HG03108 (cell line): ENCODE results near the gene BAIAP2.

Experiments used
- ATAC-seq: cut with Tn5 transposase; IDR thresholded peaks from one replicate; pipeline ENCODE4 v1.9.1; 2021; ENCODE audit warnings: moderate library complexity; ENCODE audit not compliant: unreplicated experiment

The BAIAP2 gene, protein sequence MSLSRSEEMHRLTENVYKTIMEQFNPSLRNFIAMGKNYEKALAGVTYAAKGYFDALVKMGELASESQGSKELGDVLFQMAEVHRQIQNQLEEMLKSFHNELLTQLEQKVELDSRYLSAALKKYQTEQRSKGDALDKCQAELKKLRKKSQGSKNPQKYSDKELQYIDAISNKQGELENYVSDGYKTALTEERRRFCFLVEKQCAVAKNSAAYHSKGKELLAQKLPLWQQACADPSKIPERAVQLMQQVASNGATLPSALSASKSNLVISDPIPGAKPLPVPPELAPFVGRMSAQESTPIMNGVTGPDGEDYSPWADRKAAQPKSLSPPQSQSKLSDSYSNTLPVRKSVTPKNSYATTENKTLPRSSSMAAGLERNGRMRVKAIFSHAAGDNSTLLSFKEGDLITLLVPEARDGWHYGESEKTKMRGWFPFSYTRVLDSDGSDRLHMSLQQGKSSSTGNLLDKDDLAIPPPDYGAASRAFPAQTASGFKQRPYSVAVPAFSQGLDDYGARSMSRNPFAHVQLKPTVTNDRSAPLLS

DNA sequence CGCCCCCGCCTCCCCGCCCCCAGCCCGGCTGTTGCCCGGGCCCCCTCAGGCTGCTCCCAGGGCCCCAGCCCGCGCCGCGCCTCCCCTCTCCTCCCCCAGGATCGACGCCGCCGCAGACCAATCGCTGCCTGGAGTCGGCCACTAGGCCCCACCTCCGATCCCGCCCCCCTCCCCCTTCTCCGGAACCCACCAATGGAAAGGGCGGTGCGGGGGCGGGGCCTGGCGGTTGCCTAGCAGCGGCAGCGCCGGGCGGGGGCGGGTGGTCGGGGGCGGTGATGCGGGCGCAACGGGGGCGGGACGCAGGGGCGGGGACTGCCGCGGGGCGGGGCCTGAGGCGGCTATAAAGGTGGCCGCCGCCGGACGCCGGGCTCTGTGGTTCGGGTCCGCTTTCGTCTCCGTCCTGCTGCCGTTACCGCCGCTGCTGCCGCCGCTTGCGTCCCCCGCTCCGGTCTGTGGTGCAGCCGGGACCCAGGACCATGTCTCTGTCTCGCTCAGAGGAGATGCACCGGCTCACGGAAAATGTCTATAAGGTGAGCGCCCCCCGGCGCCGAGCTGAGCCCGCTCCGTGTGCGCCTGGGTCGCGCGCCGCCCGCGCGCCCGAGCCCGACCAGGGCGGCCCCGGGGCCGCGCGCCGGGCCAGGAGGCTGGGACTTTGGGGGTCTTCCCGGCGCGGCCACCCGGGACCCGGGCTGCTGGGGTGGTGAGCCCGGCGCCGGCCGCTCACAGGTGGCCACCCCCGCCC is at the start of gene BAIAP2:
TSS of gene BAIAP2 (plus strand) at position 373 of the 742 bp plus-strand sequence. CDS start at position 477, 104 bp downstream.
- ATAC-seq: peak; percentile 53

DNA sequence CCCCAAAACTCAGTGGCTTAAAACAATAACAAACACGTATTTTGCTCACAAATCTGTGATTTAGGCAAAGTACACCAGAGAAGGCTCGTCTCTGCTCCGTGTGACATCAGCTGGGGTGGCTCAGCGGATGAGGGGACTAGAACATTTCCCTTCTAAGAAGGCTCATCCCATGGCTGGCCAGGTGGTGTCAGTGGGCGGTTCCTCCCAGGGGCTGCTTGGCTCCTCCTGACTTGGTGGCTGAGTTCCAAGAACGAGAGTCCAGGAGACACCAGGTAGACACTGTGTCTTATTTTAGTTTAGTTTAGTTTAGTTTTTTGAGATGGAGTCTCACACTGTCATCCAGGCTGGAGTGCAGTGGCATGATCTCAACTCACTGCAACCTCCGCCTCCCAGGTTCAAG is 48.9 kb upstream of the BAIAP2 start:
- ATAC-seq: no peak

DNA sequence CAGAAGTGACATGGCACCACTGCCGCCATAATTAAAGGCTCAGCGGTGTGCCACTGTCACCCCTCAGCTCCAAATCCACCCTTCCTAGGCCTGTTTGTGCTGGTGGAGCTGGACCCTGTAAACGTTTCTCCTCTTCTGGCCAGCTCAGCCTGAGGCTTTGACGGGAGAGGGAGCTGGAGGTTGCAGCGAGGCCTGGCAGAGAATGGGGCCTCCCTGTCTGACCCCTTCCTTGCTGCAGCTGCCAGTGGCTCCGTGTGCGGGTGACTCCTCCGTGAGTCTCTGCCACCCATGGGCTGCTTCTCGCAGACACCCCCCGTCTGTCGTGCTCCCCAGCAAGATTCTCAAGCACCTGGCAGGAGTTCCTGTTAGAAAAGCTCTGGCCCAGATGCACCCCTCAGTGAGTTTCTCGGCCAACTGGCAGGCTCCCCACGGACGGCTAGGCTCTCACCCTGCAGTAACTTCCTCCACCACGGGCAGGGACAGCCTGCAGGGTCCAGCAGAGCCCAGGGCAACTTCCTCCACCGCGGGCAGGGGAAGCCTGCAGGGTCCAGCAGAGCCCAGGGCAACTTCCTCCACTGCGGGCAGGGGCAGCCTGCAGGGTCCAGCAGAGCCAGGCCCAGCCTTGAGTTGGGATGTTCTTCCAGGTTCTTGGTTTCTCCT is 48.0 kb upstream of the BAIAP2 start:
- no peak for ATAC-seq

DNA sequence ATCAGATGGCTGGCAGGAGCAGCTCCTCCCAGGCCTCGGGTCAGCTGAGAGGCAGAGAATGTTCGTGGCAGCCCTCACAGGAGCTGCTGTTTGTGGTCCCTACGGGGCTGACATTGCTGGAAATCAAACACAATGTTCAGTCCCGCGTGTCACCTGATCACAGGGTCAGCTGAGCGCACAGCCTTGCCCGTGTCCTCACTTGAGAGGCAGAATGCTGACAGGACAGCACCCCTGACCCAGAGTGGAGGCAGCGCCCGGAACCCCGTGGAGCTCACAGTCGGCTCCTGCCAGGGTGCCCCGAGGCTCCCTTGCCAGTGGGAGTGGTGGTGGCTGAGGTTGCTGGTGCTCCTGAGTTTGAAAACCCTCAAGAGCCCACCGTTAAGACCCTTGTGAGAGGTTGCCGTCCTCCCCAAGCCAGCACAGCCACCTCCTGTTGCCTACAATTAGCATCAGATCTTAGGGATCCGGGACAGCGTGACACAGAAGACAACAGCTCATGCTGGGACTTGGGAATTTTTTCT is 47.0 kb upstream of the BAIAP2 start:
- ATAC-seq: no peak

DNA sequence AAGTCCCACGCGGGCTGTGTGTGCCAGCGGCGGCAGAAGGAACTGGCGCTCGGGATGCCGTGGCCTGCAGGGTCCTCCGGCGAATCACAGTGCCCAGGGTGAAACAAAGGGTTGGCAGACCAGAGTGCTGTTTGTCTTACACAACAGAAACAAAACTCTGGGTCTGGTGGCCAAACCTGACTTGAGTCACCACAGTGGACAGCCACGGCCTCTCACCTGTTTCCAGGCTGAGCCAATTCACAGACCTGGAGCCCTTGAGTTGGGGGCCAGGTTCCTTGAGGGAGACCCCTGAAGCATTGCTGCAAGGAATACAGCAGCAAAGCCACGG is 45.4 kb upstream of the BAIAP2 start:
- no peak for ATAC-seq

DNA sequence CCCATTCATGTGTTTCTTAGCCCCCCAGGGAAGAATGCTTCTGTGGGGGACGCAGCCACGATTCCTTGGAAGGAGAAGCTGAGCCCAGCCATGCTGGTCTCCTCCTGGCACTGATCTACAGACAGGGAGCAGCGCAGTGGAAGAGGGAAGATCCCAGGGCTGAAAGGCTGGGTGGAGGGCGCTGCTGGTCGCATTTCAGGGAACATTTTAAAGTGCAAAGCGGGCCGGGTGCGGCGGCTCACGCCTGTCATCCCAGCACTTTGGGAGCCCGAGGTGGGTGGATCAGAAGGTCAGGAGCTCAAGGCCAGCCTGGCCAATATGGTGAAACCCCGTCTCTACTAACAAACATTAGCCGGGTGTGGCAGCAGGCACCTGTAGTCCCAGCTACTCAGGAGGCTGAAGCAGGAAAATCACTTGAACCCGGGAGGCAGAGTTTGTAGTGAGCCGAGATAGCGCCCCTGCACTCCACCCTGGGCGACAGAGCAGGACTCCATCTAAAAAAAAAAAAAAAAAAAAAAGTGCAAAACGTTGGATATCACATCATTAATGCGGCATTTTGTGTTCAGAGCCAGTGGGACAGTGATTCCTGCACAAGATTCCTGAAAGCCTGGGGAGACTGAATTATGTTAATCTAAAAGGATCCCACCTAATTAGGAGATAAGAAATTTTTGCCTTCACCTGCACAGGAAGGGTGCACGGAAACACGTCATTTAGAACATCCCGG is 43.9 kb upstream of the BAIAP2 start:
- no peak for ATAC-seq

DNA sequence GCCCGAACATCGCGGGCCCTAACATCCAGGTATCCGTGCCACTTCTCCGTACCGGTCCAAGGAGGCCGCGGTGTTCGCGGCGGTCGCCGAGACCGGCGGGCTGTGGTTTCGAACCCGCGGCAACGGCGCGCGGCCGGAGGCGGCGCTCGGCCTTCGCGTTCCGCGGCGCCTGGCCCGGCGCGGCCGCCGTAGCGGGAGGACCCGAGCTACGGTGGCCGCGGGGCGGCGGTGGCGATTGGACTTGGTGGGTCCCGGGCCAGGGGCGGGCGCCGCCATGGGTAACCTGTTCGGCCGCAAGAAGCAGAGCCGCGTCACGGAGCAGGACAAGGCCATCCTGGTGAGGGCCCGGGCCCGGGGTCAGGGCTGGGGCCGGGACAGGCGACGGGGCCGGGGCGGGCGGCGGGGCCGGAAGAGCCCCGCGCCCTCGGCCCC is 43.3 kb upstream of the BAIAP2 start, which contains the start of gene CHMP6:
TSS of gene CHMP6 (plus strand) at position 197 of the 432 bp plus-strand sequence. CDS start at position 275, 78 bp downstream.
- ATAC-seq: no peak

DNA sequence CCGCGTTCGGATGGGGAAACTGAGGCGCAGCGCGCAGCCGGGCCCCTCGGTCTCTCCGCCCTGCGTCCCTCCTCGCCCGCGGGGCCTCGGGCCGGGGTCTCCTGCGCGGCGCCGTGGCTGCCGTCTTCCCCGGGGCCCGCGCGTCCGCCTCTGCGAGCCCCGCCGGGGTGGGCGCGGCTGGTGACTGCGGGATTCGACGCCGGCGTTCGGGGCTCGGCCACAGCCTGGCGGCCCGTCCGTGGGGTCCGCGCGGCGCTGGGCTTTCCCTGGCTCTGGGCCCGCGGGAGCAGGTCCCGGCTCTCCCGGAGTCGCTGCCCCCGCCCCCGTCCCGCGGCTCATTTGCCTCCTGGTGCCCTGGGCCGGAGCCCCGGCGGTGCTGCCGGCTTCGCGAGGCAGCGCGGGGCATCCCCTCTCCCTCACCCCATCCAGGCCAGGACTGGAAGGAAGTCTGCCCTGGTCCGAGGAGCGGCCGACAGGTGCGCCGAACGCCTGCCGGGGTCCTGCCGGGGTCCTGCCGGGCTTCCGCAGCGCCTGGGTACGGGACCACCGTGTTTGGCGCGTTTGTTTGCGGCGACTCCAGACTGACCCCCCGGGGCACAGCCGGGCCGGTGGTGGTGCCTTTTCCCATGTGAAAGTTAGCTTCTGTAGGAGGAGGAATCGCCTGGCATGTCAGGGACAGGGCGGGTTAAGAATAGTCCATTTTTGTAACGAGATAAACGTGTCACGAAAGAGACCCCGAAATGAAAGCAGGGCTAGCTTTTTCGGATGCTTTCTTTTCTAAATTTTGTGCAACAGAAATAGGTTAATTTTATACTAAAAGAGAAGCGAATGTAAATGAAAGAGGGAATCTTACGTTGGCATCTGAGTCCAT is 42.6 kb upstream of the BAIAP2 start:
- ATAC-seq: no peak

DNA sequence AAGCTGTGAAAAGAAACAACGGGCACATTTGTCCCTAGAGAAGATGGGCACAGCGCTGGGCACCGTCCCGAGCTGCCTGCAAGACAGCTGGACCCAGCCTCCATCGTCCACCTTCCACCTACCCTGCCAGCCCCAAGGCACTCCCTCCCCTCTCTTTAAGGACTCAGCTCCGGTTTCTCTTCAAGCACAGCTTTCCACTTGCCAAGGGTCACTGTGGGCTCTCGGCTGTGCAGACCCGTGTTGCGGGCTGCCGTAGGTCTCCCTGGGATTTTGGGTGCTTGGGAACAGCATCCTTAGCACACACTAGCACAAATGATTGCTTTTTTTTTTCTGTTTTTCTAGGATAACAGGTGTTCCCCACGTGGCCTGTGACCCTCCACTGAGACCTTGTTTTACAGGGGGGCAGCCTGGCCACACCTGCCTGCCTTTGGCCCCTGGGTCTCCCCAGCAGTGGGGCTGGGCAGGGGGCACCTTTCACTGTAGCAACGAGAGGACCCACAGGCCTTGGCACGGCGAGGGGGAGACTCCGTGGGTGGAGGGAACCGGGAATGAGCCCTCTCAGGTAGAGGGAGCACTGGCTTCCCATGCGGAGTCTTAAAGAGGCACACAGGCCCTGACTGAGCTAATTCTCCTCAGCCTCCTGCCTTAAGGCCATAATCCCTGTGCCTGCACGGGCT is 41.9 kb upstream of the BAIAP2 start:
- ATAC-seq: no peak

DNA sequence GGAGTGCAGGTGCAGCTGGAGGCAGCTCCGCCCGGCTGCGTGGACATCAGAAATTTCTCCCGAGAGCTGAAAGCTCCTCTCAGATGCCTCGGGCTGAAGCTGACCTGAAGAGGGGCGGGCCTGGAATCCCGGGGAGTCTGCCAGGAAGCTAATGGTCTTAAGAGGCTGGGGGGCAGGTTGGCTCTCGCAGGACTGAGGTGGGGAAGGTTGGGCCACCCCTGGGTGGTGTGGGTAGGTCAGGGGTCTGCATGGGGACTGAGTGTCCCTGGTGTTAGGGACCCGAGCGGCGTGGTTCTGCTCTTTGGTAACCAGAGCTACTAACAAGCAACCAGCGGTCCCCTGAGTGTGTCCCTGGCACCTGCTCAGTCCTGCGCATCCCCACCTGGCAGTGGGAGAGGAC is 39.8 kb upstream of the BAIAP2 start:
- ATAC-seq: no peak

DNA sequence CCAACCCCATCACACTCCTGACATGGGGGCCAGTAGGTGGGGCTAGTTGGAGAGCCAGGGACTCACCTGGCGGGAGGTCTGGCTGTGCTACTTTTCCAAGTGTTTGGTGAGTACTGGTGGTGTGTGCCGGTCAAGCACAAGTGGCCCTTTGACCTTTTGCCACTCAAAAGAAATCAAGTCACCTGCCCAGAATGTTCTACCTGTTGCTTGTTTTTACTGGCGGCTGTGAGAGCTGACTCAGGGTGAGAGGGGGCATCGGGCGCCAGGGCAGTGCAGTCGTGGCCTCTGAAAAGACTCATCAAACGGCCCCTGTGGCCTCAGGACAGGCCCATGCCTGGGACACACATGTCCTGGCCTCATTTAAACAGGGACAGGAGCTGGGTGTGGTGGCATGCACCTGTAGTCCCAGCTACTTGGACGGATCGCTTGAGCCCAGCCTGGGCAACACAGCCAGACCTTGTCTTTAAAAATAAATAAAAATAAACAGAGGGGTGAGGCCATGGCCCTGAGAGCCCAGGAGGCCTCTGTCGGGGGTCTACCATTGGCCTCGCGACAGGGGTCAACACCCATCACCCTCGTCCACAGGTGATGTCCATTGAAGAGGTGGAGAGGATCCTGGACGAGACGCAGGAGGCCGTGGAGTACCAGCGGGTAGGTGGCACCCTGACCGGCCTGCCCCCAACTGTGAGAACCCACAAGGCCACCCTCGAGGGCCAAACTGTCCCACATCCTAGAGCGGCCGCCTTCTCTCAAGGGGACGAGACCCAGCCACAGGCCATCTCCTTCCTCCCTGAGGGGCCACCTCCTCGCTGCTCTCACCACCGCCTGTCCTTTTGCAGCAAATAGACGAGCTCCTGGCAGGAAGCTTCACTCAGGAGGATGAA is 38.3 kb upstream of the BAIAP2 start:
- ATAC-seq: no peak

DNA sequence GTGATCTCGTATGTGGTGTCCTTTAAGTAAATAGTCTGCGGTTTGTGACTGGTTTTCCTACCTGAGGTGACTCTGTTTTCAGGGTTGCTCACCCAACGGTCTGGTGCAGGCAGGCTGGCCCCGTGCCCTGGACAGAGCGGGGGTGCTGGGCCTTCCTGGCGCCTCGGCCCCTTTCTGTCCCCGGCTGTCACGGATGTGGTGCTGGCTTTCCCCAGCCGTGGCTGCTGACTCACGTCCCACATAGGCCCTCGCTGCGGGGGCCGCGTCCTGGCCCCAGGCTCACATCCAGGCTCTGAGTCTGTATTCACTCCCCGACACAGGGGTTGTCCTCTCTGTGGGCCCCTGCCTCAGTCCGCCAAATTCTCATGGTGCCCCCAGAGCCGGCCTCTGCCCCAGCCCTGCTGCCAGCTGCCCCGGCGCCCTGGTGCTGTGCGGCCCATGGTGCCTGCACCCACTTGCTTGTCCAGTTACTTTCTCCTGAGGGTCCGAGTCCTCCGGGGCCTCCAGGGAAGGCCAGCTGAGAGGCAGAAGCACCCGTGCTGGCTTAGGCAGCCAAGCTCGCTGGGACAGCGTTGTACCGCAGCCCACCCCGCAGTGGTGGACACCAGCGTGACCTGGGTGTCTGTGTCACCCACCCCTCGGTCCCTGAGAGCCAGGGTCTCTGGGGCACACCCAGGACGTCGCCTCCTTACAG is 37.4 kb upstream of the BAIAP2 start:
- ATAC-seq: no peak

DNA sequence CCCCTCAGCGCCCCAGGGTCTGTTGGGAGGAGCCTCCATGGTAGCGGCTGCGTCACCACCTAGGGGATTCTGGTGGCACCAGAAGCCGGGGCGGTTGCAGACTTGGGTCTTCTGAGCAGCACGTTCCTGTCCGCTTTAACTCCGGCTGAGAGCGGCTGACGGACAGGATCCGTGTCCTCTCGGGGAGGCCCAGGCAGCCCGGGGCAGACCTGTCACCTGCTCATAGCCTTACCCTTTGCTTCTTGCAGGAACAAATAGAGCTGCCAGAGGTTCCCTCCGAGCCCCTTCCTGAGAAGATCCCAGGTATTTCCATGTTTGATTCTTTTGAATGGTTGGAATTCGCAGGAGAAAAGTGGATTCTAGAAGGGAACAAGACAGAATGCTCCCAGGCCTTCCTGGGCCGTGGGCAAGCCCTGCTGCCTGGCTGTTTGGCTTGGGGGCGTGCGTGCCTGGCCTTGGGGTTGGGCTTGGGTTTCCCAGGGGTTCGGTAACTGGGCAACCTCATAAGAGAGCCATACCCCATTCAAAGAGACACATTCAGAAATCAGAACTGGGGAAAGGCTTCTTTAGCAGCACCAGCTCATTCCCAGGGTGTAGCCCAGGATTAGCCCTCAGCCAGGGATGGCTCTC is 36.7 kb upstream of the BAIAP2 start:
- ATAC-seq: no peak

DNA sequence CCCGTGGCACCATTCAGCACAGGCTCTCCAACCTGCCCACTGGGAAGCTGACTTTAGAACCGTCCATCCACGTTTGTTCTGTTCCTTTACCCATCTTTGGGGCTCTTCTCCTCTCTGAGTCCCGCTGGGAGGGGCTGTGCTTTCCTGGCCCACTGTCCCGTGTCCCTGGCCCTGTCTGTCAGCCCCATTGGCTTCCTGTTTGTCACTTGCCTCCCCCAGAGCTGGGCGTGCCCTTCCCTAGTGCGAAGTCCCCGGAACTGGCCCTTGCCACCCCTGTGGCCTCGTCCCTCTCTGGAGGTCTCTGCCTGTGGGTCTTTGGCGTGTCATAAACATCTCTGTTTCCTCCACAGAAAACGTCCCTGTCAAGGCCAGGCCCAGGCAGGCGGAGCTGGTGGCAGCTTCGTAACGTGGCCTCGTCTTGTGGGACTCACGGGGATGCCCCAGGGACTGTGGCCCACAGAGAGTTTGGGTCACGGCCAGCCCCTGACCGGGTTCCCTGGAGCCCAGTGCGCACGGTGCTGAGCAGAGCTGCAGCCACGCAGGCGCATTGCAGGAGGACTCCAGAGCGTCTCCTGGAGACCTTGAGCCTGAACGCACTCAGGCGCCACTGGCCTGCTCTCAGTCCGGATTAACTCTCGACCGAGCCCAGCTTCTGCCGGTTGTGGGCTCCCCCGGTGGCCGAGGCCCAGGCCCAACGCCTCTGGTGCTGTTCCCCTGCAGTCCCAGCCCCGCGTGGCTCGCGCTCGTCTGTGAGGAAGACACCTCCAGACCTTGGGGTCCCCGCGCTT is 36.0 kb upstream of the BAIAP2 start:
- no peak for ATAC-seq

DNA sequence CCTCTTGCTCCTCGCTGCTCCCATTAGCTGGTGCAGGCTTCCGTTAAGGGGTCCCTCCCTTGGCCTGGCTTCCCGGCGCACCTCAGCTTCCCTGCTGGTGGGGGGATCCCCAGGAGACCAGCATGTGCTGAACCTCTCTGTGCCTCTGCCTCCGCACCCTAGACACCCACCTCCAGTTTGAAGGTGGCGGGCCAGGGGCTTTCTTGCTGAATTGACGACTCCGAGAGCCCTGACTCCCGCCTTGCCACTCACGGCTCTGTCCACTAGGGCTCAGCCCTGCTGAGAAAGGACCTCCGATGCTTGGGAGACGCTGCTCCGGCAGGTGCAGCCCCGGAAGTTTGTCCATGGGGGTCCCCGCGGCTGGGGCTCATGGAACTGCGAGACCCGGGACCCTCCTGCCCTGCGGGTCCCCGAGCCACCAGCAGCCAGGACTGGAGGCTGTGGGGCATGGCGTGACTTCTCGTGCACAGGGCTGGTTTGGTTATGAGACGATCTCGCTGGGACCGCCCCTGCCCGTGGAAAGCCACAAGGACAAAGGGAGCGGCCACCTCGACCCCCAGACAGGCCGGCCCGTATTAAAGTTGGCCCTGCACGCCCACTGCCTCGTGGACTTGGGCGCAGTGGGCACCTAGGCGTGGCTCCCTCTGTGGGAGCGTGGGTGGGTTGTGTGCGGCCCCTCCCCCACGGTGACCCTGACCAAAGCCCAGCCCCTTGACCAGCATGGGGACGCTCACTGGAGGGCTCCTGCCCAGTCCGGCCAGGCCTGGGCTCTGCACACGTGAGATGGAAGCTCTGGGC is 35.2 kb upstream of the BAIAP2 start:
- ATAC-seq: no peak

DNA sequence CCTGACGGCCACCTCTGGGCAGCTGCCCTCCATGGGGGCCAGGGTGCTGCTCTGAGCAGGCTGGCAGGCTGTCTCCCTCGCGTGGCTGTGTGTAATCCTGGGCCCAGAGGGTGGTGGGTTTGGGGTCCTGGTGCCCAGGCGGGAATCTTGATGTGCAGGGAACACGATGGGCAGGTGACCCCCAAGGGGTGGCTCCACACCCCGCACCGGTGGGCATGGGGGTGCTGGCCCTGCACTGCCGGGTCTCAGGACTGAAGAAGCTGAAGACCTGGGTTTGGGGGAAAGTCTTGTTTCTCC is 34.7 kb upstream of the BAIAP2 start:
- no peak for ATAC-seq
